Measurements from ENCODE around the gene SLCO4A1. TPM values are rescaled to one million over a fixed set of nuclear protein-coding genes. Genes with fewer than 3 reads are reported as not detected.

The SLCO4A1 gene
- total and polyA plus RNA-seq, 9 of the 15 experiments (the other 6 are each of a cell fraction or from before 2014, with no cell fraction given): 1.6 to 21.9 (median 12.8) TPM

DNA sequence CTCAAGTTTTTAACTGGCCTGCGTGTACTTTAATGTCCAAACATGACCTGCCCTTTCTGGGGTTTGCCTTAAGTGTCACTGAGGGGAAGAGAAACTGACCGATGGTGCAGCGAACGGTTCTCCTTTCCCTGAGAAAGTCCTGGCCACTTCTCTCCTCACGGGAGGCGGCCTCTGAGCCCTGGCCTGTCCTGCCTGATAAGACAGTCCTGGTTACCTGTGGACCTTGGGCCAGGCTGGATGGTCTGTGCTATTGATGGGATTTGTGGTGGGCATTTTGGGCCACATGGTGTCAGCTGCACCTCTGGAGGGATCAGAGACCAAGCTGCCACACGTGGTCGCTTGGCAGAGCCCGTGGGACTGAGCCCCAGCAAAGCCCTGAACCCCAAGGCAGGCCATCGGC is 54.7 kb downstream of the SLCO4A1 start:
- Histone ChIP-seq H3K9ac (ENCODE audit: insufficient read depth in 1 of 2, low read depth in 2 of 2, low read length in 2 of 2) (no peak overlapping the region), H3K27me3 (ENCODE audit: control insufficient read depth in 2 of 2, insufficient read depth in 2 of 2, low read length in 2 of 2) (peaks cover 52 to 97% of the 10 kb centered on the region in 2 experiments), H3K9me1 (ENCODE audit: control insufficient read depth, insufficient read depth, low read length) (peaks cover 2% of the 10 kb centered on the region), H3K27ac (ENCODE audit: extremely low read depth, low read depth, low read length) (no peak overlapping the region), H3K79me2 (ENCODE audit: control insufficient read depth, insufficient read depth, low read length) (no peaks in the 10 kb centered on the region), H3K36me3 (ENCODE audit: control insufficient read depth, insufficient read depth, low read length) (no peaks in the 10 kb centered on the region), H2AFZ (ENCODE audit: low read depth, low read length) (no peak overlapping the region), H3K9me3 (replicated peaks; ENCODE audit: control insufficient read depth, insufficient read depth, low read depth, low read length) (no peaks in the 10 kb centered on the region), H3K4me1 (replicated peaks in 1 of 2; ENCODE audit: control insufficient read depth in 2 of 2, insufficient read depth in 2 of 2, low read length in 2 of 2) (peaks cover 0 to 19% of the 10 kb centered on the region in 2 experiments; a peak in 1 of 5 replicates), H3K4me2 (ENCODE audit: insufficient read depth, low read length) (no peak overlapping the region), H3K4me3 (no peak overlapping the region), H4K20me1 (replicated peaks; ENCODE audit: control insufficient read depth, insufficient read depth, low read length) (0 out of 2 replicates have a peak, but pooled peaks cover 10% of the 10 kb centered on the region)
- no TSS peak for BruUV-seq (replicated peaks)
- 7% methylated on average over 9 of the region's 10 CpGs for WGBS (ENCODE audit: insufficient coverage, low coverage, missing lambda C conversion rate)
- in situ Hi-C loops (cut with MboI) (no loop called here), intact Hi-C loops (cut with micrococcal nuclease) (no loop called here)
- ChIA-PET POLR2A (no interaction called here), CTCF (ENCODE audit: low intra/inter-chr PET ratio) (no interaction called here)
- DNase-seq (ENCODE audit: extremely low read depth in 1 of 4, low spot score in 3 of 4): no peak
- no peak for ATAC-seq
- TF ChIP-seq, protein P1, sequence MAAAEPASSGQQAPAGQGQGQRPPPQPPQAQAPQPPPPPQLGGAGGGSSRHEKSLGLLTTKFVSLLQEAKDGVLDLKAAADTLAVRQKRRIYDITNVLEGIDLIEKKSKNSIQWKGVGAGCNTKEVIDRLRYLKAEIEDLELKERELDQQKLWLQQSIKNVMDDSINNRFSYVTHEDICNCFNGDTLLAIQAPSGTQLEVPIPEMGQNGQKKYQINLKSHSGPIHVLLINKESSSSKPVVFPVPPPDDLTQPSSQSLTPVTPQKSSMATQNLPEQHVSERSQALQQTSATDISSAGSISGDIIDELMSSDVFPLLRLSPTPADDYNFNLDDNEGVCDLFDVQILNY (CRISPR knock-in tag; IDR thresholded peaks at IDR 0.05): no peak
- TF ChIP-seq, protein P2, sequence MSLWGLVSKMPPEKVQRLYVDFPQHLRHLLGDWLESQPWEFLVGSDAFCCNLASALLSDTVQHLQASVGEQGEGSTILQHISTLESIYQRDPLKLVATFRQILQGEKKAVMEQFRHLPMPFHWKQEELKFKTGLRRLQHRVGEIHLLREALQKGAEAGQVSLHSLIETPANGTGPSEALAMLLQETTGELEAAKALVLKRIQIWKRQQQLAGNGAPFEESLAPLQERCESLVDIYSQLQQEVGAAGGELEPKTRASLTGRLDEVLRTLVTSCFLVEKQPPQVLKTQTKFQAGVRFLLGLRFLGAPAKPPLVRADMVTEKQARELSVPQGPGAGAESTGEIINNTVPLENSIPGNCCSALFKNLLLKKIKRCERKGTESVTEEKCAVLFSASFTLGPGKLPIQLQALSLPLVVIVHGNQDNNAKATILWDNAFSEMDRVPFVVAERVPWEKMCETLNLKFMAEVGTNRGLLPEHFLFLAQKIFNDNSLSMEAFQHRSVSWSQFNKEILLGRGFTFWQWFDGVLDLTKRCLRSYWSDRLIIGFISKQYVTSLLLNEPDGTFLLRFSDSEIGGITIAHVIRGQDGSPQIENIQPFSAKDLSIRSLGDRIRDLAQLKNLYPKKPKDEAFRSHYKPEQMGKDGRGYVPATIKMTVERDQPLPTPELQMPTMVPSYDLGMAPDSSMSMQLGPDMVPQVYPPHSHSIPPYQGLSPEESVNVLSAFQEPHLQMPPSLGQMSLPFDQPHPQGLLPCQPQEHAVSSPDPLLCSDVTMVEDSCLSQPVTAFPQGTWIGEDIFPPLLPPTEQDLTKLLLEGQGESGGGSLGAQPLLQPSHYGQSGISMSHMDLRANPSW (CRISPR knock-in tag; IDR thresholded peaks at IDR 0.05): no peak
- no peak for FAIRE-seq

All from K562 (cell line).